Uterus (tissue), 4 donors: ENCODE data around the gene RAB5B. TPM values are rescaled to one million over a fixed set of nuclear protein-coding genes. Genes with fewer than 3 reads are reported as not detected.

ENCODE experiments used
- DNase-seq, 2 donors: peaks; one replicate each; pipeline ENCODE4 v3.0.0-alpha.2; 2019 to 2020
- H3K27ac ChIP-seq, 2 donors: fragments of 200-600 bp; sonication (generic); 1 replicate in 1 of 2; 2 replicates in 1 of 2; pipeline ENCODE4 v1.5.1; 2016 to 2018
- H3K27me3 ChIP-seq, 2 donors: fragments of 200-600 bp; sonication (generic); one replicate each; pipeline ENCODE4 v1.5.1; 2018 to 2019; ENCODE audit warnings: control low read depth in 1 of 2
- H3K36me3 ChIP-seq, 2 donors: fragments of 200-600 bp; sonication (generic); one replicate each; pipeline ENCODE4 v1.5.1; 2019; ENCODE audit warnings: control low read depth in 1 of 2
- H3K4me1 ChIP-seq, 2 donors: fragments of 200-600 bp; sonication (generic); one replicate each; pipeline ENCODE4 v1.5.1; 2018 to 2019; ENCODE audit warnings: control low read depth in 1 of 2
- H3K4me3 ChIP-seq, 2 donors: fragments of 200-600 bp; sonication (generic); 1 replicate in 1 of 2; 2 replicates in 1 of 2; pipeline ENCODE4 v1.5.1; 2018 to 2019; ENCODE audit warnings: mild to moderate bottlenecking in 1 of 2
- H3K9me3 ChIP-seq, 2 donors: fragments of 200-600 bp; sonication (generic); one replicate each; pipeline ENCODE4 v1.5.1; 2019; ENCODE audit warnings: control low read depth in 1 of 2
- POLR2A ChIP-seq, 2 donors: fragments of 450-650 bp; IDR thresholded peaks; one replicate each; pipeline ENCODE4 v1.6.1; 2016; ENCODE audit warnings: antibody characterized with exemption in 2 of 2, mild to moderate bottlenecking in 1 of 2, moderate library complexity in 1 of 2
- intact Hi-C: fragments of 100-400 bp; cut with DNase I; formaldehyde crosslinking; loops from one replicate; pipeline ENCODE4 v1.15.1; 2023; ENCODE audit warnings: low total_unique reads
- total RNA-seq, 4 donors: library from RNA; depleted of rRNA in 3 of 4; stranded (reverse); fragments of >200 nt in 3 of 4; gene quantifications; one replicate each; pipeline versions ENCODE4 v1.1.0 to v1.2.4, GENCODE V29; 2014 to 2023
- TF ChIP-seq, protein P1 (sequence below), 4 experiments: fragments of 200-600 bp in 2 of 4; fragments of 450-650 bp in 2 of 4; sonication (generic) in 2 of 4; IDR thresholded peaks; one replicate each; pipeline ENCODE4 v1.5.1; 2016 to 2019; ENCODE audit warnings: antibody characterized with exemption in 4 of 4, mild to moderate bottlenecking in 2 of 4, moderate library complexity in 1 of 4
- donor health status: DM: yes; HTN: yes; CAD: no.

The RAB5B gene
- total RNA-seq, 4 donors from 2014 or later, result 49.4 to 128 (median 67.2) TPM

DNA sequence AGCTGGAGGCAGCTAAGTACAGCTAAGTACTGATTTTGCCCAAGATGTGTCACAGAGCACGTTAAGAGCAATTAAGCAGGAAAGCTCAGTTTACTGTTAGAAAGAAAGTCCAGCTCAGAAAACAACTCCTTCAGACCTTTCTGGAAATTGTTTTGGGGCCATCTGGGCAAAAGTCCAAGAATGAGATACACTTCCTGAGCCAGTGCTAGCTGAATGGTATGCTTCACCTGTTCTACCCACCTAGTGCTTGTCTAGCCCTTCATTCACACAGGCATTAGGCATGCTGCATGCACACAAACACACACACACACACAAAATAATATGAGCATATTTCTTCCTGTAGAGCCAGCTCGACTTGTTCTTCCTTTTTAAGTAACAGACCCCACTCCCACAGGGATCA lies 40.3 kb downstream of the RAB5B start:
- H3K9me3 ChIP-seq, result no peaks in the 10 kb centered on the region
- DNase-seq, result no peak
- no peaks in the 10 kb centered on the region for H3K27me3 ChIP-seq
- H3K4me1 ChIP-seq, result no peaks in the 10 kb centered on the region
- no peak overlapping the region for H3K4me3 ChIP-seq
- H3K27ac ChIP-seq, result no peak overlapping the region
- TF ChIP-seq POLR2A (IDR thresholded peaks at IDR 0.05), result no peak
- TF ChIP-seq, protein P1, sequence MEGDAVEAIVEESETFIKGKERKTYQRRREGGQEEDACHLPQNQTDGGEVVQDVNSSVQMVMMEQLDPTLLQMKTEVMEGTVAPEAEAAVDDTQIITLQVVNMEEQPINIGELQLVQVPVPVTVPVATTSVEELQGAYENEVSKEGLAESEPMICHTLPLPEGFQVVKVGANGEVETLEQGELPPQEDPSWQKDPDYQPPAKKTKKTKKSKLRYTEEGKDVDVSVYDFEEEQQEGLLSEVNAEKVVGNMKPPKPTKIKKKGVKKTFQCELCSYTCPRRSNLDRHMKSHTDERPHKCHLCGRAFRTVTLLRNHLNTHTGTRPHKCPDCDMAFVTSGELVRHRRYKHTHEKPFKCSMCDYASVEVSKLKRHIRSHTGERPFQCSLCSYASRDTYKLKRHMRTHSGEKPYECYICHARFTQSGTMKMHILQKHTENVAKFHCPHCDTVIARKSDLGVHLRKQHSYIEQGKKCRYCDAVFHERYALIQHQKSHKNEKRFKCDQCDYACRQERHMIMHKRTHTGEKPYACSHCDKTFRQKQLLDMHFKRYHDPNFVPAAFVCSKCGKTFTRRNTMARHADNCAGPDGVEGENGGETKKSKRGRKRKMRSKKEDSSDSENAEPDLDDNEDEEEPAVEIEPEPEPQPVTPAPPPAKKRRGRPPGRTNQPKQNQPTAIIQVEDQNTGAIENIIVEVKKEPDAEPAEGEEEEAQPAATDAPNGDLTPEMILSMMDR (IDR thresholded peaks at IDR 0.05), result no peak
- intact Hi-C loops, result no loop called here
- no peaks in the 10 kb centered on the region for H3K36me3 ChIP-seq

DNA sequence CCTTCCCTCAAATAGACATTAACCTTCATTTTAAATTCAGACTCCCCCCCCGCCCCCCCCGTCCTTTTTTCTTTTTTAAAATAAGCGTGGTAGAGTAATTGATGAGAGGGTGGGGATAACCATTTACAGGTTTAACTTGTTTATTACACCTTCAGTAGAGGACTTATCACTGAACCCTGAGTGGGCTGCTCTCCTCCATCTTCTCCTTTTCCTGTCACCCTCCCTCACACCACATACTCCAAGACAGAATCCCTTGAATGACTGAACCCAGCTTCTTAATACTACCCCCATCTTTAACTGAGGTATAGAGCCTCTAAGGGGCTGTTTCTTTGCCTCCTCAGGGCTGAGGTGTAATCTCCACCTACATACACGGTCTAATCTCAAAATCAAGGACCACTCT lies 43.3 kb downstream of the RAB5B start:
- intact Hi-C loops, result no loop called here
- H3K27ac ChIP-seq, result no peak overlapping the region
- no peak for TF ChIP-seq POLR2A (IDR thresholded peaks at IDR 0.05)
- TF ChIP-seq, protein P1 (IDR thresholded peaks at IDR 0.05), result no peak

DNA sequence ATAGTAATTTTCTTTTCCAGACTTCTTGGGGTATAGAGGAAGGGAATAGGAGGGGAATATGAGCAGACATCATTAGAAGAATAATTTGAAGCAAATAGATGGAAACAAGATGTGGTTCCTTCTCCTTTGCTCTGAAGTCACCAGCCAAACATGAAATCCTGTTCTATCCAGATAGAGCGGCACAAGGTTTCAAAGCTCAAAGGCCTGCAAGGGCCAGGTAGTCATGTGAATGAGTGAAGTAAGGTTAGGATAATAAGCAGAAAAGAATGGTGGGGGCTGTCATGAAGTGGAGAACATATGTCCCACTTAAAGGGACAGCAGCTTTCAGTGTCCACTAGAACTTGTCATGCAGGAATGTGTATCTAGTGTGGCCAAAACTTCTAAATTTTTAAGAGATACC lies 44.5 kb downstream of the RAB5B start:
- DNase-seq, result no peak
- intact Hi-C loops, result no loop called here
- H3K4me3 ChIP-seq, result no peak overlapping the region

More for the DNA sequence above, 43.3 kb downstream of the RAB5B start:
- no peak for DNase-seq
- no peaks in the 10 kb centered on the region for H3K27me3 ChIP-seq
- no peaks in the 10 kb centered on the region for H3K9me3 ChIP-seq
- no peak overlapping the region for H3K4me3 ChIP-seq
- no peaks in the 10 kb centered on the region for H3K36me3 ChIP-seq
- no peaks in the 10 kb centered on the region for H3K4me1 ChIP-seq

DNA sequence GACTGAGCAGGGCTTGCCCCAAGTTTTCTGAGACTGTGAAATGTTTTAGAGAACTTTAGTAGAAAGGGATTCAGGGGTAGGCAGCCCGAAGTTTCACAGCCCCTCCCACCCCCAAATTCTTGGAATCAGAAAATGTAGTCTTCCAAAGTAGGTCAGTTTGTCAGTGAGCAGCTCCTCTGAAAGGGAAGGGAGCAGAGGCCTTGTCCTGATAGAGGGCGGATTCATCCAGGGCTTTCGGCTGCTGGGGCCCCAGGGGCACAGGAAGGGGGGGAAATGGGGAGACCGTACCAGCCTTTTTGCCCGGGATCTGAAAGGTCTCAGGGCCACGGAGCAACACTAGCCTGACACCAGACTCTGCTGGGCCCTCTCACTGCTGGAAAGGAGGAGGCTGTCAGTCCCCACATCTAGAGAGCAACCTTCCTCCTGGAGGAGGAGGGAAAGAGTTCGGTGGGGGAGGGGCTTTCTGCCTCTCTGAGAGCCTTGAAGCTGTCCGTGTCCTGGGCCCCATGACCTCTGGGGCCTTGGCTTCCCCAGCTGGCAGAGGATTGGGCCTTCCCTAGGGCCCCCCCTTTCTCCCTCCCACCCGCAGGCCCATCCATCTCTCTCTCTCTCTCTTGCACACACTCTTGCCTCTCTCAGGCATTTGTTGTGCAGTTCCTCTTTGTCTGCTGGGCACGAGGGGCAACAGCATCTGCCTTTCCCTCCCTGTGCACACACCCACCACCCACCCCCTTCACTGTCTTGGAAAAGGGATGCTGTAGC lies 46.7 kb downstream of the RAB5B start, which contains the start of gene IKZF4:
IKZF4 (plus strand) TSS at position 621 of the 762 bp plus-strand sequence. CDS start 451 bp downstream, outside the sequence.
- Histone ChIP-seq H3K27me3 (no peaks in the 10 kb centered on the region), H3K4me1 (no peaks in the 10 kb centered on the region), H3K27ac (peak within 1 kb of the TSS; percentile 65 to 85), H3K4me3 (peak within 1 kb of the TSS in 1 of 2 donors; percentile 40), H3K9me3 (no peaks in the 10 kb centered on the region), H3K36me3 (no peaks in the 10 kb centered on the region)
- intact Hi-C loops, result no loop called here
- peak; percentile 82 to 85 for DNase-seq
- TF ChIP-seq, protein P1 (IDR thresholded peaks at IDR 0.05), result no peak
- peak in 1 of 2 donors; percentile 18 for TF ChIP-seq POLR2A (IDR thresholded peaks at IDR 0.05)

More for the DNA sequence above, 44.5 kb downstream of the RAB5B start:
- no peak overlapping the region for H3K27ac ChIP-seq
- H3K4me1 ChIP-seq, result no peaks in the 10 kb centered on the region
- H3K9me3 ChIP-seq, result no peaks in the 10 kb centered on the region
- TF ChIP-seq, protein P1 (IDR thresholded peaks at IDR 0.05), result no peak
- no peak for TF ChIP-seq POLR2A (IDR thresholded peaks at IDR 0.05)
- H3K27me3 ChIP-seq, result no peaks in the 10 kb centered on the region
- no peaks in the 10 kb centered on the region for H3K36me3 ChIP-seq

DNA sequence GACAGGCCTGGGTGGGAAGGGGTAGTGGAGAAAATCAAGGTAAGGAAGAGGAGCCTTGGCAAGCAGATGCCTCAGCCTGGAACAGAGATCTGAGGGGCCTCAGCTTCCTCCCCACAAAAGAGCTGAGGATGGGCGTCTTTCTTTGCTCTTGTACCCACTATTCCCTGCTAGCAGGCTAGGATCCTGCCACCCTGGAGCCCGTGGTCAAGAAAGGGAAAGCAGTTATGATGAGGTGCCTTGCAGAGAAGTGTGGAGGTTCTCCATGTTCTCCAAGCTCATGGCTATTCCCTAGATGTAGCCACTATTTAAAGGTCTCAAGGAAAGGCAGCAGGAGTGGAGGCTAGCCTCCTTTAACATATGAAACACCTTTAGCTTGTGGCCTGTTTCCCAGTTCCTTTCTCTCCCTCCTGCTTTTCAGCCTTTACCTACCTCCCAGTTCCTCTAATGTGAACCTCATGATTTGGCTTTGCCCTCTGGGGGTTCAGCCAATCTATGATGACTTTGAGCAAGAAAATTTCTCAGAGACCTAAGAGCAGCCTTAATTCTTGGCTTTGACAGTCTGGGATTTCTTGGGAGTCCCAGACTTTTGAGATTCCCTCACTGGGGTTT lies 48.1 kb downstream of the RAB5B start:
- intact Hi-C loops, result no loop called here
- Histone ChIP-seq H3K27ac (peak overlapping the region; percentile 65 to 85), H3K36me3 (no peaks in the 10 kb centered on the region), H3K27me3 (no peaks in the 10 kb centered on the region), H3K4me3 (peak overlapping the region in 1 of 2 donors; percentile 40), H3K4me1 (no peaks in the 10 kb centered on the region), H3K9me3 (no peaks in the 10 kb centered on the region)
- TF ChIP-seq POLR2A (IDR thresholded peaks at IDR 0.05), result no peak
- TF ChIP-seq, protein P1 (IDR thresholded peaks at IDR 0.05), result no peak
- no peak for DNase-seq
